ENCODE data around the gene H6PD. TPM values are rescaled to one million over a fixed set of nuclear protein-coding genes. Genes with fewer than 3 reads are reported as not detected.

H6PD gene
- total RNA-seq, 1 donor from 2014 or later = 23.9 TPM

DNA sequence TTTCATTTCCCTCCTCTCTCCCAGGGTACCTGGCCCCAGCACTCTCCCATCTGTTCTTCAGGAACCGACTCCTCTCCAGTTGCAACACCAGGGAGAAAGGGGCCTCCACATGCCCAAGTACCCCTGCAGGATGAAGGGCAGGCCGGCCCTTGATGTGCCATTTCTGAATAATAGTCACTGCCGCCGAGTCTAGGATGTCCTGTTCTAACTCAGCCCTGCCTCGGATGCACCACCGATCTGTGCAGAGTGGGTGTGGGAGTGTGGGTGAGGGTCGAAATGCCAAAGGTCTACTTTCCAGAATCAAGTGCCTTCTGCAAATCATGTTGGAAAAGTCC, 32.7 kb downstream of the H6PD start:
- Mint-ChIP-seq H3K27ac (ENCODE audit: unreplicated experiment) (no peak overlapping the region), H3K36me3 (ENCODE audit: low read depth) (no peaks in the 10 kb centered on the region), H3K9me3 (no peaks in the 10 kb centered on the region), H3K4me1 (peaks cover 16% of the 10 kb centered on the region), H3K4me3 (no peak overlapping the region), H3K27me3 (ENCODE audit: low read depth) (no peaks in the 10 kb centered on the region)
- TF ChIP-seq, protein P1, sequence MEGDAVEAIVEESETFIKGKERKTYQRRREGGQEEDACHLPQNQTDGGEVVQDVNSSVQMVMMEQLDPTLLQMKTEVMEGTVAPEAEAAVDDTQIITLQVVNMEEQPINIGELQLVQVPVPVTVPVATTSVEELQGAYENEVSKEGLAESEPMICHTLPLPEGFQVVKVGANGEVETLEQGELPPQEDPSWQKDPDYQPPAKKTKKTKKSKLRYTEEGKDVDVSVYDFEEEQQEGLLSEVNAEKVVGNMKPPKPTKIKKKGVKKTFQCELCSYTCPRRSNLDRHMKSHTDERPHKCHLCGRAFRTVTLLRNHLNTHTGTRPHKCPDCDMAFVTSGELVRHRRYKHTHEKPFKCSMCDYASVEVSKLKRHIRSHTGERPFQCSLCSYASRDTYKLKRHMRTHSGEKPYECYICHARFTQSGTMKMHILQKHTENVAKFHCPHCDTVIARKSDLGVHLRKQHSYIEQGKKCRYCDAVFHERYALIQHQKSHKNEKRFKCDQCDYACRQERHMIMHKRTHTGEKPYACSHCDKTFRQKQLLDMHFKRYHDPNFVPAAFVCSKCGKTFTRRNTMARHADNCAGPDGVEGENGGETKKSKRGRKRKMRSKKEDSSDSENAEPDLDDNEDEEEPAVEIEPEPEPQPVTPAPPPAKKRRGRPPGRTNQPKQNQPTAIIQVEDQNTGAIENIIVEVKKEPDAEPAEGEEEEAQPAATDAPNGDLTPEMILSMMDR (conservative IDR thresholded peaks at IDR 0.05) = peak; percentile 16
- DNase-seq (ENCODE audit: low read depth, low spot score) = no peak

DNA sequence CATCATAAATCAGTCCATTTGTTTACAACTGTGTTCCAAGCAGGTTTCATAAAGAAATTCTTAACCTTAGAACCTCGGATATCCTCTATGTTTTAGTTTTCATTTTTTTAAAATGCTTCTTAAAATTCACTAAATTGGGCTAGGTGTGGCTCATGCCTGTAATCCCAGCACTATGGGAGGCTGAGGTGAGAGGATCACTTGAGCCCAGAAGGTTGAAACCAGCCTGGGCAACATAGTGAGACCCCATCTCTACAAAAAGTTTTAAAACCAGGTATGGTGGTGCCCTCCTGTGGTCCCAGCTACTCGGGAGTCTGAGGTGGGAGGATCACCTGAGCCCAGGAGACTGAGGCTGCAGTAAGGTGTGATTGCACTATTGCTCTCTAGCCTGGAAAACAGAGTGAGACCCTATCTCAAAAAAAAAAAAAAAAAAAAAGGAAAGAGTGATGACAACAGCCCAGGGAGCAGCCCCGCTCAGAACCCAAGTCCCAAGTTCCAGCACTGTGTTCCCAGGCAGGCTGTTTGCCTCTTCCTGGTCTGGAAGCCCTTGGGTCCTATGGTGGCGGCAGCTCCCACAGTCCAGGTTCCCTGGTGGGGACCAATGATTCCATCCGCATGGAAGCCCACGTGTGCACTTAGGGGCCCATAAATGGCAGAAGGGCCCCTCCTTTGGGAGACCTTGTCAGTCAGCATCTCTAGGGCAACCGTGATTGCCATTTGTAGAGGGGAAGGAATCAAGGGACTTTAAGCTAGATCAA, 33.4 kb downstream of the H6PD start:
- Mint-ChIP-seq H3K4me1 (peaks cover 16% of the 10 kb centered on the region), H3K36me3 (ENCODE audit: low read depth) (no peaks in the 10 kb centered on the region), H3K27ac (ENCODE audit: unreplicated experiment) (no peak overlapping the region), H3K9me3 (no peaks in the 10 kb centered on the region), H3K27me3 (ENCODE audit: low read depth) (no peaks in the 10 kb centered on the region), H3K4me3 (no peak overlapping the region)
- TF ChIP-seq, protein P1 (conservative IDR thresholded peaks at IDR 0.05) = no peak
- no peak for DNase-seq (ENCODE audit: low read depth, low spot score)

DNA sequence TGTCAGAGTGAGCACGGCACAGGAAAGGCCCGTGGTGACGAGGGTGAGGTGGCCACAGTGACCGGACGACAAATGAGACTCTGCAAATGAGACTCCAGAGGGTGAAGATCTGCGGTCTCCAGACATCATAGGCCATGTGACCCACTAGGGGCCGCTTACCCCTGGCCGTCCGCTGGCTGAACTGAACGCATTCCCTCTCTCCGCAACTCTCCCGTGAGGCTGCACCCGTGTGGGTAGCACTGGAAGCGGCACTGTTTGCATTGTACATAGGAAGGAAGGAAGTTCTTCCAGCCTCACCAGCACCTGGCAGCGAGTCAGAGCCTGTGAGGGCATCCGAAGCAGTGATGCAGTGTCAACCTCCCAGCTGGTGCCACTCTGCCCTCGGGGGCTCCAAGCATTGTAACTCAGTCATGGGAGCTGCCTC, 34.5 kb downstream of the H6PD start:
- TF ChIP-seq, protein P1 (conservative IDR thresholded peaks at IDR 0.05) = no peak
- Mint-ChIP-seq H3K4me3 (no peak overlapping the region), H3K27me3 (ENCODE audit: low read depth) (no peaks in the 10 kb centered on the region), H3K4me1 (peaks cover 16% of the 10 kb centered on the region), H3K36me3 (ENCODE audit: low read depth) (no peaks in the 10 kb centered on the region), H3K9me3 (no peaks in the 10 kb centered on the region), H3K27ac (ENCODE audit: unreplicated experiment) (no peak overlapping the region)
- DNase-seq (ENCODE audit: low read depth, low spot score) = no peak

DNA sequence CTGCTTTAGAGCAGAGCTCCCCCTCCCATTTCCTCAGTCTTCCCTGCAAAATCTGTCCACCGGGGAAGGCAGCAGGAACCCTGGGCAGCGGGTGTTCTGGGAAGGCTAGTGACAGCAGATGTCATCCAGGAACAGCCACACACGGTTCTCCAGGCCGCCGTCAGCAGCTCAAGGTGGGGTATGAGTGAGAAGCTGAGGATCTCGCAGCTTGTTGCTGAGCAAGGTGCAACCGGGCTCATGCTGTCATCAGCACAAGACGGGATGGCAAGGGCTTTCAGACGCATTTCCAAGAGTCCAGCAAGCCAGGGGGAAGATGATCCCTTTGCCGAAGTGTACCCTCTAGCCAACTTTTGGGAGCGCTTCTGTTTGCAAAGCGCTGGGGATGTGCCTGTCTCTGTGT, 35.1 kb downstream of the H6PD start:
- H3K4me1 Mint-ChIP-seq = peaks cover 16% of the 10 kb centered on the region
- TF ChIP-seq, protein P1 (conservative IDR thresholded peaks at IDR 0.05) = no peak
- no peak overlapping the region for H3K4me3 Mint-ChIP-seq
- H3K27me3 Mint-ChIP-seq (ENCODE audit: low read depth) = no peaks in the 10 kb centered on the region
- DNase-seq (ENCODE audit: low read depth, low spot score) = no peak
- peak overlapping the region; percentile 43 for H3K27ac Mint-ChIP-seq (ENCODE audit: unreplicated experiment)
- no peaks in the 10 kb centered on the region for H3K36me3 Mint-ChIP-seq (ENCODE audit: low read depth)
- H3K9me3 Mint-ChIP-seq = no peaks in the 10 kb centered on the region

DNA sequence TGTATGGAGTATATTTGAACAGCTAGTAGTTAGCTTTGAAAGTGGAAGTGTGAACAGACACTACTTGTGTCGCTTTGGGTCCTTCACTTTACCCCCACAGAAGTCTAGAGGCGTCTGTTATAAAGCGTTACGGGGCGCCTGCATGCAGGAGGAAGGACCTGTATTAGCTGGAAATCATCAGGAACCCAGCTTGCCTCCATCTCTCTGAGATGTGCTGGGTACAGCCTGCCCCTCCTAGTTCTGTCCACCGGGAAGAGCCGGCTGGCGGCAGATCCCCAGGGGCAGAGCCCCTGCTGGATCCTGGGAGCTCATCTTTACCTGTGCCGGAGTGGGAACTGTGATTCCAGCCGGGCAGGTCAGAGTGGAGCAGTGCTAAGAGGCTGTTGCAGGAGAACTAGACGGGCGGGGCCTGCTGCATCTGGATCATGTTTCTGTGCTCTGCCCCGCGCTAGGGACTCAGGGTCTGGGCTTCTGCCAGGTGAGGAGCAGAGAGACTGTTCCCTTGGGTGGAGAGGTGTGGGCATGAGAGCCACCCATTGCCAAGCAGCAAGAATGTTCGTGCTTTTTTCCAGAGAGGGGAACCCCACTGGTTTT, 35.8 kb downstream of the H6PD start:
- Mint-ChIP-seq H3K27me3 (ENCODE audit: low read depth) (no peaks in the 10 kb centered on the region), H3K4me1 (peaks cover 16% of the 10 kb centered on the region), H3K4me3 (no peak overlapping the region), H3K36me3 (ENCODE audit: low read depth) (no peaks in the 10 kb centered on the region), H3K27ac (ENCODE audit: unreplicated experiment) (no peak overlapping the region), H3K9me3 (no peaks in the 10 kb centered on the region)
- TF ChIP-seq, protein P1 (conservative IDR thresholded peaks at IDR 0.05) = no peak
- DNase-seq (ENCODE audit: low read depth, low spot score) = no peak
